Right atrium auricular region (tissue), 2 donors: Measurements from ENCODE around the gene BIRC7. TPM values are rescaled to one million over a fixed set of nuclear protein-coding genes. Genes with fewer than 3 reads are reported as not detected.

Experiments
- DNase-seq: peaks from one replicate; pipeline ENCODE4 v3.0.0-alpha.2; 2019; ENCODE audit warnings: low spot score
- H3K27ac ChIP-seq, 2 donors: fragments of 200-600 bp; sonication (generic); 1 replicate in 1 of 2; 2 replicates in 1 of 2; pipeline ENCODE4 v1.5.1; 2016 to 2019
- H3K27me3 ChIP-seq, 2 donors: fragments of 200-600 bp; sonication (generic); one replicate each; pipeline versions ENCODE4 v1.5.1 to v1.6.0; 2017 to 2019
- H3K36me3 ChIP-seq: fragments of 200-600 bp; sonication (generic); one replicate; pipeline ENCODE4 v1.5.1; 2016
- H3K4me1 ChIP-seq, 2 donors: fragments of 200-600 bp; sonication (generic); one replicate each; pipeline versions ENCODE4 v1.5.1 to v1.6.0; 2017 to 2019
- H3K4me3 ChIP-seq, 2 donors: fragments of 200-600 bp; sonication (generic); 1 replicate in 1 of 2; 2 replicates in 1 of 2; pipeline ENCODE4 v1.5.1; 2017 to 2019; ENCODE audit warnings: mild to moderate bottlenecking in 1 of 2, moderate library complexity in 1 of 2
- H3K9me3 ChIP-seq, 2 donors: fragments of 200-600 bp; sonication (generic); one replicate each; pipeline ENCODE4 v1.5.1; 2019
- CTCF ChIP-seq, 2 donors: fragments of 200-600 bp; sonication (generic); IDR thresholded peaks; one replicate each; pipeline ENCODE4 v1.5.1; 2019; ENCODE audit warnings: antibody characterized with exemption in 2 of 2
- total RNA-seq, 2 donors: library from RNA; depleted of rRNA; stranded (reverse); fragments of >200 nt; gene quantifications; one replicate each; pipeline ENCODE4 v1.1.0, GENCODE V29; 2016

The BIRC7 gene
- total RNA-seq, 2 donors from 2014 or later = not detected

GRCh38 chr20:63223826-63224207 lies 11.9 kb upstream of the BIRC7 start:
- Histone ChIP-seq H3K4me1 (peaks cover 0 to 6% of the 10 kb centered on the region in 2 donors), H3K27ac (no peak overlapping the region), H3K4me3 (no peak overlapping the region), H3K27me3 (no peaks in the 10 kb centered on the region), H3K36me3 (no peaks in the 10 kb centered on the region), H3K9me3 (no peaks in the 10 kb centered on the region)
- no peak for DNase-seq
- TF ChIP-seq CTCF (IDR thresholded peaks at IDR 0.05) = no peak

- Histone ChIP-seq H3K27ac (no peak overlapping the region), H3K36me3 (no peaks in the 10 kb centered on the region), H3K9me3 (no peaks in the 10 kb centered on the region), H3K27me3 (no peaks in the 10 kb centered on the region), H3K4me1 (peaks cover 0 to 6% of the 10 kb centered on the region in 2 donors), H3K4me3 (no peak overlapping the region)
- no peak for DNase-seq
- no peak for TF ChIP-seq CTCF (IDR thresholded peaks at IDR 0.05)
These were observed 11.2 kb upstream of the BIRC7 start for GRCh38 chr20:63224412-63225081.

- no peak for TF ChIP-seq CTCF (IDR thresholded peaks at IDR 0.05)
- Histone ChIP-seq H3K4me1 (peaks cover 0 to 6% of the 10 kb centered on the region in 2 donors), H3K4me3 (no peak overlapping the region), H3K27me3 (no peaks in the 10 kb centered on the region), H3K9me3 (no peaks in the 10 kb centered on the region), H3K36me3 (no peaks in the 10 kb centered on the region), H3K27ac (no peak overlapping the region)
- DNase-seq = no peak
These were observed 10.6 kb upstream of the BIRC7 start for GRCh38 chr20:63225082-63225454.

- TF ChIP-seq CTCF (IDR thresholded peaks at IDR 0.05) = no peak
- H3K9me3 ChIP-seq = no peaks in the 10 kb centered on the region
- no peak for DNase-seq
- H3K4me1 ChIP-seq = peaks cover 0 to 13% of the 10 kb centered on the region in 2 donors
- no peaks in the 10 kb centered on the region for H3K27me3 ChIP-seq
- no peaks in the 10 kb centered on the region for H3K36me3 ChIP-seq
- H3K4me3 ChIP-seq = no peak overlapping the region
- H3K27ac ChIP-seq = no peak overlapping the region
These were observed 9.4 kb upstream of the BIRC7 start for GRCh38 chr20:63226042-63226943.

GRCh38 chr20:63227260-63227659 lies 8.4 kb upstream of the BIRC7 start:
- Histone ChIP-seq H3K36me3 (no peaks in the 10 kb centered on the region), H3K4me3 (no peak overlapping the region), H3K4me1 (peaks cover 0 to 13% of the 10 kb centered on the region in 2 donors), H3K27me3 (no peaks in the 10 kb centered on the region), H3K27ac (no peak overlapping the region), H3K9me3 (no peaks in the 10 kb centered on the region)
- no peak for DNase-seq
- no peak for TF ChIP-seq CTCF (IDR thresholded peaks at IDR 0.05)
